ENCODE measurements around the gene MPG. TPM values are rescaled to one million over a fixed set of nuclear protein-coding genes. Genes with fewer than 3 reads are reported as not detected.
A peak's percentile ranks its signal among the peaks of the same experiment; 100 is the strongest.

MPG gene
- polyA plus RNA-seq, 1 donor (not counting 4 experiments of a cell fraction or from before 2014, with no cell fraction given): 22.7 TPM

DNA sequence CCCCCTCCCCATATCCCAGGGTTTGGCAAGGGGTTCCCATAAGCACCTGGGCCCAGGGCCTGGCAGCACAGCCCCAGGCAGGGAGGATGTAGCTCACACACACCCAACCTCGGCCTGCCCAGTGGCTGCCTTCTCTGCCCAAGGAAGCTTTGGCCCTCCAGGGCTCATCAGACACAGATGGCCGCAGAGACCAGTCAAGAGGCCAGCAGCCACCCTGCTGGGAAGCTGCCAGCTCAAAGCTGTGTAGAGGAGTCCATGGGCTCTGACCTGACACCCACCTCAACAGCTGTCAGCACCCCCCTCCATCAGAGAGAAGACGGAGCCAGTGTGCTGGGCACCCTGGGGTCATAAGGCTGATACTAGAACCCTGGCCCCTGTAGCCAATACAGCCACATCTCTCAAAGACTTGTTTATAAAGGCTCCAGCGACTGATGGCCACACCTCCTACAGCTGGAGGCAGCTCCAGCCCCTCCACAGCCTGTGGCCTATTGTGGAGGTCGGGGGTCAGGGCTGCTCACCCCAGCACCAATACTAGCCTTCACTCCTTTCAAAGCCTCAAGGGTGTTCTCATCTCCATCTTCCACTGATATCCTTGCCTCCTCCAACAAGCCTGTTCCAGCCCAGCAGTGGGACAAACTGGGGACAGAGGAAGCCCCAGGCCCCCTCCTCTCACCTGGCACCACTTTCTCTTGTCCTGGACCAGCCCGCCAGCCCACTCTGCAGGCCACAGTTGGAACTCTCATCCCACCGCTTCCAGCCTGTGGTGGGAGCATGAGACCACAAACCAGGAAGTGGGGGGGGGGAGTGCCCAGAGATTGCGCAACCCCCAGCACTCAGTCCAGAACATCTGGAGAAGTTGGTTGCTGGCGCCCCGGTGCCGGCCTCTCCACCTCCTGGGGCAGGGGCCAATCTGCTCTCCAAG lies 2.2 kb upstream of the MPG start:
- Histone ChIP-seq H4K20me1 (ENCODE audit: control insufficient read depth, extremely low read depth, insufficient read depth, low read length) (no peaks in the 10 kb centered on the region), H3K27me3 (ENCODE audit: control insufficient read depth, extremely low read depth, insufficient read depth, low read length) (no peaks in the 10 kb centered on the region), H3K27ac (ENCODE audit: control insufficient read depth, insufficient read depth, low read length) (peak overlapping the region; percentile 66), H3K79me2 (ENCODE audit: control insufficient read depth, insufficient read depth, low read length) (peaks cover 11% of the 10 kb centered on the region), H2AFZ (ENCODE audit: control insufficient read depth, low read length) (no peak overlapping the region), H3K36me3 (ENCODE audit: control insufficient read depth in 2 of 2, extremely low read depth in 1 of 2, insufficient read depth in 2 of 2, low read length in 2 of 2) (peaks cover 0 to 11% of the 10 kb centered on the region in 2 experiments), H3K4me3 (ENCODE audit: control insufficient read depth in 2 of 3, extremely low read depth in 1 of 3, insufficient read depth in 2 of 3, low read depth in 1 of 3, low read length in 3 of 3) (no peak overlapping the region), H3K9me1 (ENCODE audit: control insufficient read depth, extremely low read depth, insufficient read depth, low read length) (peaks cover 4% of the 10 kb centered on the region), H3K4me2 (ENCODE audit: control insufficient read depth, extremely low read depth, insufficient read depth, low read depth, low read length) (peak overlapping the region; percentile 95), H3K9ac (ENCODE audit: control insufficient read depth, extremely low read depth, insufficient read depth, low read length) (no peak overlapping the region), H3K9me3 (ENCODE audit: control insufficient read depth, low read depth, low read length) (no peaks in the 10 kb centered on the region), H3K4me1 (ENCODE audit: control insufficient read depth, extremely low read depth, insufficient read depth, low read length) (peaks cover 42% of the 10 kb centered on the region)
- DNase-seq (ENCODE audit: low read depth, low spot score): no peak
- no peak for FAIRE-seq
- no peak for TF ChIP-seq EZH2 (IDR thresholded peaks at IDR 0.05; ENCODE audit: low read length)
- TF ChIP-seq, protein P1, sequence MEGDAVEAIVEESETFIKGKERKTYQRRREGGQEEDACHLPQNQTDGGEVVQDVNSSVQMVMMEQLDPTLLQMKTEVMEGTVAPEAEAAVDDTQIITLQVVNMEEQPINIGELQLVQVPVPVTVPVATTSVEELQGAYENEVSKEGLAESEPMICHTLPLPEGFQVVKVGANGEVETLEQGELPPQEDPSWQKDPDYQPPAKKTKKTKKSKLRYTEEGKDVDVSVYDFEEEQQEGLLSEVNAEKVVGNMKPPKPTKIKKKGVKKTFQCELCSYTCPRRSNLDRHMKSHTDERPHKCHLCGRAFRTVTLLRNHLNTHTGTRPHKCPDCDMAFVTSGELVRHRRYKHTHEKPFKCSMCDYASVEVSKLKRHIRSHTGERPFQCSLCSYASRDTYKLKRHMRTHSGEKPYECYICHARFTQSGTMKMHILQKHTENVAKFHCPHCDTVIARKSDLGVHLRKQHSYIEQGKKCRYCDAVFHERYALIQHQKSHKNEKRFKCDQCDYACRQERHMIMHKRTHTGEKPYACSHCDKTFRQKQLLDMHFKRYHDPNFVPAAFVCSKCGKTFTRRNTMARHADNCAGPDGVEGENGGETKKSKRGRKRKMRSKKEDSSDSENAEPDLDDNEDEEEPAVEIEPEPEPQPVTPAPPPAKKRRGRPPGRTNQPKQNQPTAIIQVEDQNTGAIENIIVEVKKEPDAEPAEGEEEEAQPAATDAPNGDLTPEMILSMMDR (optimal IDR thresholded peaks at IDR 0.05 in 1 of 3, IDR thresholded peaks at IDR 0.05 in 1 of 3, conservative IDR thresholded peaks at IDR 0.05 in 1 of 3; ENCODE audit: extremely low read depth in 1 of 3, insufficient read depth in 2 of 3, low read length in 3 of 3): peak in 1 of 3 experiments; percentile 16
- dilution Hi-C loops (cut with MboI; ENCODE audit: extremely low pct_ligation_motif_present, low sequenced_read_pairs): no loop called here

DNA sequence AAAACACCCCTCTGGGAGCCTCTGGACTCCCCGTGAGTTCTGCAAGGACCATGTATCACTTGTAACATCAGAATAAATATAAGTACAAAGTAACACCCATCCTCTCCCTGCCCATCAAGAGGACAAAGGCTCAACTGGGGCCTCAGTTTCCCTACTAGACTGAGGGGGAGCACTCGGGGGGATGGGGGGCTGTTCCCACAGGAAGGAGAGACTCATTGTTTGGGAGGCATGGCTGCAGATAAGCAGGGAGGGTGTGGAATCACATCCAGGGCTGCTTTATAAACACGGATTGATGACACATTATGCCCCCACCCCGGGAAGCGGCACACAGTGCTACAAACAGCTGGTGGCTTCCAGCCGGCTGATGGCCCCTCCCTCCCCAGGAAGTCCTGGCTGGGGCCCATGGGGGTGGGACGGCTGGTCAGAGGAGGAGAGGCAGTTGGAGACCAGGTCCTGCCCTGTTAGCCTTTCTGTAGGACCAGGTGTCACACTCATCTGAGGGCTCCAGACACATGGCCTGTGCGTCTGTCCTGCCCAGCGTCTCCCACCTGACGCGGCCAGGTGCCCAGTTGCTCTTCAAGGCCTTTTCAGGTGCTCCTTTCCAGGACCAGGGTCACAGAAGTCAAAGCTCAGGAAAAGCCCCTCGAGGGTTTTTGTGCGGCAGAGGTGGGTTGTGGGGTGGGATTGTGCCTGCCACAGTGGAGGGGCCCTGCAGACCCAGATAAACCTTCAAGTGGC lies 1.3 kb upstream of the MPG start:
- FAIRE-seq: peak; percentile 52
- dilution Hi-C loops (cut with MboI; ENCODE audit: extremely low pct_ligation_motif_present, low sequenced_read_pairs): no loop called here

More for the DNA sequence above, 1.3 kb upstream of the MPG start:
- Histone ChIP-seq H3K4me1 (ENCODE audit: control insufficient read depth, extremely low read depth, insufficient read depth, low read length) (peaks cover 37% of the 10 kb centered on the region), H3K27me3 (ENCODE audit: control insufficient read depth, extremely low read depth, insufficient read depth, low read length) (no peaks in the 10 kb centered on the region), H3K9me1 (ENCODE audit: control insufficient read depth, extremely low read depth, insufficient read depth, low read length) (peaks cover 2% of the 10 kb centered on the region), H4K20me1 (ENCODE audit: control insufficient read depth, extremely low read depth, insufficient read depth, low read length) (no peaks in the 10 kb centered on the region), H3K79me2 (ENCODE audit: control insufficient read depth, insufficient read depth, low read length) (peaks cover 4% of the 10 kb centered on the region), H3K4me2 (ENCODE audit: control insufficient read depth, extremely low read depth, insufficient read depth, low read depth, low read length) (peak overlapping the region; percentile 95), H3K9me3 (ENCODE audit: control insufficient read depth, low read depth, low read length) (no peaks in the 10 kb centered on the region), H3K36me3 (ENCODE audit: control insufficient read depth in 2 of 2, extremely low read depth in 1 of 2, insufficient read depth in 2 of 2, low read length in 2 of 2) (peaks cover 0 to 12% of the 10 kb centered on the region in 2 experiments), H2AFZ (ENCODE audit: control insufficient read depth, low read length) (no peak overlapping the region), H3K4me3 (ENCODE audit: control insufficient read depth in 2 of 3, extremely low read depth in 1 of 3, insufficient read depth in 2 of 3, low read depth in 1 of 3, low read length in 3 of 3) (peak overlapping the region; percentile 76 to 82 (median 82)), H3K27ac (ENCODE audit: control insufficient read depth, insufficient read depth, low read length) (peak overlapping the region; percentile 66), H3K9ac (ENCODE audit: control insufficient read depth, extremely low read depth, insufficient read depth, low read length) (peak overlapping the region; percentile 83)
- peak; percentile 61 for DNase-seq (ENCODE audit: low read depth, low spot score)
- TF ChIP-seq, protein P1 (optimal IDR thresholded peaks at IDR 0.05 in 1 of 3, IDR thresholded peaks at IDR 0.05 in 1 of 3, conservative IDR thresholded peaks at IDR 0.05 in 1 of 3; ENCODE audit: extremely low read depth in 1 of 3, insufficient read depth in 2 of 3, low read length in 3 of 3): no peak
- TF ChIP-seq EZH2 (IDR thresholded peaks at IDR 0.05; ENCODE audit: low read length): no peak

Data from keratinocyte (primary cell).